HG02973 (cell line): ENCODE results near the gene DACT2.
"Not testable (repeated sequence)": the region's sequence is repeated elsewhere in the genome, so short reads cannot be mapped to it uniquely, and the experiment has no call there.

Experiments used
- ATAC-seq: cut with Tn5 transposase; IDR thresholded peaks from one replicate; pipeline ENCODE4 v1.9.1; 2021; ENCODE audit warnings: moderate library complexity; ENCODE audit not compliant: unreplicated experiment

Gene DACT2

GRCh38 chr6:168319279-168320111 is at the start of gene DACT2:
DACT2 (minus strand) TSS chr6:168319777; CDS start chr6:168319633, 144 bp downstream.
- no peak for ATAC-seq

GRCh38 chr6:168368936-168369335 is 49.4 kb upstream of the DACT2 start:
- no peak for ATAC-seq

- no peak for ATAC-seq
These were observed 48.7 kb upstream of the DACT2 start for GRCh38 chr6:168368066-168368820.

GRCh38 chr6:168367285-168367751 is 47.7 kb upstream of the DACT2 start:
- ATAC-seq, result no peak

- ATAC-seq, result no peak
These were observed 46.9 kb upstream of the DACT2 start for GRCh38 chr6:168366473-168366872.

GRCh38 chr6:168365422-168366165 is 46.0 kb upstream of the DACT2 start:
- ATAC-seq, result no peak

GRCh38 chr6:168364793-168365421 is 45.3 kb upstream of the DACT2 start:
- no peak for ATAC-seq

- no peak for ATAC-seq
These were observed 44.5 kb upstream of the DACT2 start for GRCh38 chr6:168363811-168364792.

GRCh38 chr6:168363302-168363701 is 43.7 kb upstream of the DACT2 start:
- no peak for ATAC-seq

- no peak for ATAC-seq
These were observed 42.9 kb upstream of the DACT2 start for GRCh38 chr6:168362276-168362990.

- ATAC-seq, result no peak
These were observed 42.2 kb upstream of the DACT2 start for GRCh38 chr6:168361766-168362165.

- no peak for ATAC-seq
These were observed 40.2 kb upstream of the DACT2 start for GRCh38 chr6:168359794-168360193.

- ATAC-seq, result no peak
These were observed 39.4 kb upstream of the DACT2 start for GRCh38 chr6:168358842-168359420.

GRCh38 chr6:168356872-168357271 is 37.3 kb upstream of the DACT2 start:
- ATAC-seq, result not testable (repeated sequence)

- no peak for ATAC-seq
These were observed 36.3 kb upstream of the DACT2 start for GRCh38 chr6:168355716-168356522.

- ATAC-seq, result no peak
These were observed 34.8 kb upstream of the DACT2 start for GRCh38 chr6:168354338-168354737.

GRCh38 chr6:168353041-168353440 is 33.5 kb upstream of the DACT2 start:
- no peak for ATAC-seq

- ATAC-seq, result no peak
These were observed 32.5 kb upstream of the DACT2 start for GRCh38 chr6:168352096-168352495.
